ENCODE measurements around the gene ALOX15B. TPM values are rescaled to one million over a fixed set of nuclear protein-coding genes. Genes with fewer than 3 reads are reported as not detected.

ALOX15B gene
- total RNA-seq, 2 donors from 2014 or later, result 52.1 to 108 TPM

- H3K36me3 ChIP-seq, result no peaks in the 10 kb centered on the region
- intact Hi-C loops (cut with DNase I), result no loop called here
- H3K4me1 ChIP-seq (replicated peaks), result peaks cover 2% of the 10 kb centered on the region
- H3K27me3 ChIP-seq (replicated peaks; ENCODE audit: insufficient read depth), result no peaks in the 10 kb centered on the region
- TF ChIP-seq, protein P1, sequence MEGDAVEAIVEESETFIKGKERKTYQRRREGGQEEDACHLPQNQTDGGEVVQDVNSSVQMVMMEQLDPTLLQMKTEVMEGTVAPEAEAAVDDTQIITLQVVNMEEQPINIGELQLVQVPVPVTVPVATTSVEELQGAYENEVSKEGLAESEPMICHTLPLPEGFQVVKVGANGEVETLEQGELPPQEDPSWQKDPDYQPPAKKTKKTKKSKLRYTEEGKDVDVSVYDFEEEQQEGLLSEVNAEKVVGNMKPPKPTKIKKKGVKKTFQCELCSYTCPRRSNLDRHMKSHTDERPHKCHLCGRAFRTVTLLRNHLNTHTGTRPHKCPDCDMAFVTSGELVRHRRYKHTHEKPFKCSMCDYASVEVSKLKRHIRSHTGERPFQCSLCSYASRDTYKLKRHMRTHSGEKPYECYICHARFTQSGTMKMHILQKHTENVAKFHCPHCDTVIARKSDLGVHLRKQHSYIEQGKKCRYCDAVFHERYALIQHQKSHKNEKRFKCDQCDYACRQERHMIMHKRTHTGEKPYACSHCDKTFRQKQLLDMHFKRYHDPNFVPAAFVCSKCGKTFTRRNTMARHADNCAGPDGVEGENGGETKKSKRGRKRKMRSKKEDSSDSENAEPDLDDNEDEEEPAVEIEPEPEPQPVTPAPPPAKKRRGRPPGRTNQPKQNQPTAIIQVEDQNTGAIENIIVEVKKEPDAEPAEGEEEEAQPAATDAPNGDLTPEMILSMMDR (IDR thresholded peaks at IDR 0.05), result no peak
- TF ChIP-seq POLR2A (IDR thresholded peaks at IDR 0.05) (no peak), POLR2AphosphoS5 (IDR thresholded peaks at IDR 0.05) (no peak)
- no peak overlapping the region for H3K27ac ChIP-seq
- DNase-seq (ENCODE audit: low spot score), result no peak
- whole genome bisulfite sequencing, result 71% methylated on average over 6 of the region's 6 CpGs
- H3K4me3 ChIP-seq, result no peak overlapping the region
- no peaks in the 10 kb centered on the region for H3K9me3 ChIP-seq
Observed at GRCh38 chr17:8031261-8031661, 7.6 kb upstream of the ALOX15B start.

GRCh38 chr17:8031950-8032349, 6.9 kb upstream of the ALOX15B start:
- intact Hi-C loops (cut with DNase I), result no loop called here
- Histone ChIP-seq H3K4me3 (no peak overlapping the region), H3K36me3 (no peaks in the 10 kb centered on the region), H3K27me3 (replicated peaks; ENCODE audit: insufficient read depth) (no peaks in the 10 kb centered on the region), H3K4me1 (replicated peaks) (peaks cover 2% of the 10 kb centered on the region), H3K9me3 (no peaks in the 10 kb centered on the region), H3K27ac (peak overlapping the region in 1 of 2 donors; percentile 79)
- no peak for DNase-seq (ENCODE audit: low spot score)
- TF ChIP-seq POLR2AphosphoS5 (IDR thresholded peaks at IDR 0.05) (no peak), POLR2A (IDR thresholded peaks at IDR 0.05) (no peak)
- TF ChIP-seq, protein P1 (IDR thresholded peaks at IDR 0.05), result no peak
- WGBS, result 92% methylated on average over 1 of the region's 1 CpG

DNA sequence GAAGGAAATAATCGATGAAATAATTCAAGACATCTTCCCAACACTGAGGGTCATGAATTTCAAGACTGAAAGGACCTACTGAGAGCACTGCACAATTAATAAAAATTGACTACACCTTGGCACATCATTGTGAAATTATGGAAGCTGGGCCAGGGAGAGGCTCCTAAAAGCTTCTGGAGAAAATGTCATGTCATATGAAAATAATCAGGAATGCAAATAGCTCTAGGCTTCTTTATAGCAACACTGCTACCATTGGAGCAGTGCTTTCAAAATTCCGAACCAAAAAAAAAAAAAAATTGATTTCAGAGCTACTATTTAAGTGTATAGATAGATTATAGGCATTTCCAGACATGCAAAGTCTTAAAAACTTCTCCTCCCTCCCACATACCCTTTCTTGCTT, 6.4 kb upstream of the ALOX15B start:
- WGBS, result 77% methylated on average over 2 of the region's 2 CpGs
- H3K27me3 ChIP-seq (replicated peaks; ENCODE audit: insufficient read depth), result no peaks in the 10 kb centered on the region

DNA sequence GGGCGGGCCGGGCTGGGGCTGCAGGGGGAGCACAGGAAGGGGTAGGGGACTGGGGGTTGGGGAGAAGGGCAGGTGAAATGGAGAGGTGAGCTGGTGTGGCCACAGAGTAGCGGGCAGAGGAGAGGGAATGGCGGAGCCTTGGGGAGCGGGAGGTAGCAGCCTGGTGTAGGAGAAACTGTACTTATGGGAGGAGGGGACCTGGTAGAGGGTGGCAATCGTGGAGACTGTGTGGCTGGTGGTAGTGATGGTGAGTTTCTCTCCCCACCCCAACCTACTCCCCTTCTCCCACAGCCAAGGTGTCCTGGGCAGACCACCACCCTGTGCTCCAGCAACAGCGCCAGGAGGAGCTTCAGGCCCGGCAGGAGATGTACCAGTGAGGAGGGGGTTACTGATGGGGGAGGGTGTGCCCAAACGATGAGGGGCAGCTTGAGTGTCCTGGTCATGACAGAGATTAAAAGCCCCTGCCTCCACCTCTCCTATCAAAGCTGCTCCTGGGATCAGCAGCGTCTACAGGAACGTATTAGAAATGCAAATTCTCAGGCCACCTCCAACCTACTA, 831 bp downstream of the ALOX15B start:
- no peaks in the 10 kb centered on the region for H3K9me3 ChIP-seq
- intact Hi-C loops (cut with DNase I), result no loop called here
- TF ChIP-seq, protein P1 (IDR thresholded peaks at IDR 0.05), result no peak
- no peak for TF ChIP-seq POLR2A (IDR thresholded peaks at IDR 0.05)
- no peak for TF ChIP-seq POLR2AphosphoS5 (IDR thresholded peaks at IDR 0.05)
- WGBS, result 64% methylated on average over 11 of the region's 11 CpGs
- peak overlapping the region; percentile 87 to 92 for H3K27ac ChIP-seq
- no peaks in the 10 kb centered on the region for H3K4me1 ChIP-seq (replicated peaks)
- no peaks in the 10 kb centered on the region for H3K27me3 ChIP-seq (replicated peaks; ENCODE audit: insufficient read depth)
- H3K36me3 ChIP-seq, result no peaks in the 10 kb centered on the region
- DNase-seq (ENCODE audit: low spot score), result no peak
- H3K4me3 ChIP-seq, result peak overlapping the region; percentile 37 to 56

More for the DNA sequence above, 6.4 kb upstream of the ALOX15B start:
- H3K9me3 ChIP-seq, result no peaks in the 10 kb centered on the region
- no peak for DNase-seq (ENCODE audit: low spot score)
- no peak overlapping the region for H3K4me3 ChIP-seq
- TF ChIP-seq, protein P1 (IDR thresholded peaks at IDR 0.05), result no peak
- TF ChIP-seq POLR2A (IDR thresholded peaks at IDR 0.05) (no peak), POLR2AphosphoS5 (IDR thresholded peaks at IDR 0.05) (no peak)
- intact Hi-C loops (cut with DNase I), result no loop called here
- no peaks in the 10 kb centered on the region for H3K36me3 ChIP-seq
- peaks cover 2% of the 10 kb centered on the region for H3K4me1 ChIP-seq (replicated peaks)
- H3K27ac ChIP-seq, result peak overlapping the region; percentile 41 to 79

DNA sequence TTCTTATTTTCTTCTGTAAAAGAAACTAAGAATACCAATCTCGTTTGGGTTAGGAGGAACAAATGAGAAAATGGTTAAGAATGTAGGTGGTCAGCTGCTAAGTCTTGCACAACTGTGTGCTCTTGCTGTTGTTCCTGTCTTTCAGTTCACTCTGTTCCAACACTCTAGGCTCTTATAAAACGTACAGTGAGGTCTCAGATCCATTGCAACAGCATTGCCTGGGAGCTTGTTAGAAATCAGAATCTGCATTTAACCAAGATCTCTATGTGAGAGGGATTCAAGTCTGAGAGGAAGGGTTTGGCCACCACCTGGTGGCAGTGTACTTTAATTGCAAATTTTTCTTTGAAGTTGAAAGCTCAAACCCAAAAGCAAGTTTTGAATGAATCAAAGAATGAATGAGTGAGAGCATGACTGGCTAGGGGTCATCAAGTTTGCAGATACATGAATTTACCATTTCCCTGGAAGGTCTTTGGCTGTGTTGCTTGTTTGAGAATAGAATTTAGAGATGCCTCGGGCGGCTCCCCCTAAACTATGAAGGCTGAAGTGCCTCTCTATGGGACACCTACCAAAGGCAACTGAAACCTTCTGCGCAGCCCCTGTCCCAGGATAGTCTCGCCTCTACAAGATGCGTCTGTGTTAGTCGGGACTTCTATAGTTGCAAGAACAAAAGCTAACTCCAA, 2.5 kb downstream of the ALOX15B start:
- 64% methylated on average over 8 of the region's 8 CpGs for WGBS
- Histone ChIP-seq H3K4me1 (replicated peaks) (no peaks in the 10 kb centered on the region), H3K36me3 (no peaks in the 10 kb centered on the region), H3K9me3 (no peaks in the 10 kb centered on the region), H3K27ac (peak overlapping the region; percentile 87 to 92), H3K27me3 (replicated peaks; ENCODE audit: insufficient read depth) (no peaks in the 10 kb centered on the region), H3K4me3 (peak overlapping the region in 1 of 2 donors; percentile 56)
- no peak for TF ChIP-seq POLR2A (IDR thresholded peaks at IDR 0.05)
- peak; percentile 73 for TF ChIP-seq POLR2AphosphoS5 (IDR thresholded peaks at IDR 0.05)
- TF ChIP-seq, protein P1 (IDR thresholded peaks at IDR 0.05), result peak in 3 of 4 experiments; percentile 50 to 84 (median 63)
- no peak for DNase-seq (ENCODE audit: low spot score)
- intact Hi-C loops (cut with DNase I), result no loop called here

Measured in prostate gland (tissue), 2 donors.